ENCODE measurements around the gene OBP2A.

The OBP2A gene

GRCh38 chr9:135582966-135583687, 37.2 kb downstream of the OBP2A start:
- no peak for DNase-seq (ENCODE audit: low read depth, low spot score)
- Histone ChIP-seq H3K9me3 (ENCODE audit: low read depth, low read length) (no peaks in the 10 kb centered on the region), H3K27ac (no peak overlapping the region), H3K9ac (ENCODE audit: insufficient read length) (no peak overlapping the region), H3K4me3 (no peak overlapping the region), H3K36me3 (ENCODE audit: insufficient read depth, low read length) (no peaks in the 10 kb centered on the region)
- no peak for TF ChIP-seq EZH2 (IDR thresholded peaks at IDR 0.05)
- TF ChIP-seq FOXP2 (optimal IDR thresholded peaks at IDR 0.05; ENCODE audit: control extremely low read depth, extremely low read length, insufficient read depth) = no peak
- no peak for TF ChIP-seq POLR2AphosphoS5 (IDR thresholded peaks at IDR 0.05; ENCODE audit: borderline replicate concordance, low read depth, low read length)

- Histone ChIP-seq H3K9ac (ENCODE audit: insufficient read length) (no peak overlapping the region), H3K27ac (no peak overlapping the region), H3K36me3 (ENCODE audit: insufficient read depth, low read length) (no peaks in the 10 kb centered on the region), H3K4me3 (no peak overlapping the region), H3K9me3 (ENCODE audit: low read depth, low read length) (no peaks in the 10 kb centered on the region)
- DNase-seq (ENCODE audit: low read depth, low spot score) = no peak
- TF ChIP-seq FOXP2 (optimal IDR thresholded peaks at IDR 0.05; ENCODE audit: control extremely low read depth, extremely low read length, insufficient read depth) (no peak), EZH2 (IDR thresholded peaks at IDR 0.05) (no peak), POLR2AphosphoS5 (IDR thresholded peaks at IDR 0.05; ENCODE audit: borderline replicate concordance, low read depth, low read length) (no peak)
Observed at GRCh38 chr9:135583688-135584011, 37.7 kb downstream of the OBP2A start.

- no peak for TF ChIP-seq EZH2 (IDR thresholded peaks at IDR 0.05)
- no peak for TF ChIP-seq POLR2AphosphoS5 (IDR thresholded peaks at IDR 0.05; ENCODE audit: borderline replicate concordance, low read depth, low read length)
- no peak for TF ChIP-seq FOXP2 (optimal IDR thresholded peaks at IDR 0.05; ENCODE audit: control extremely low read depth, extremely low read length, insufficient read depth)
- Histone ChIP-seq H3K9me3 (ENCODE audit: low read depth, low read length) (no peaks in the 10 kb centered on the region), H3K9ac (ENCODE audit: insufficient read length) (no peak overlapping the region), H3K27ac (no peak overlapping the region), H3K36me3 (ENCODE audit: insufficient read depth, low read length) (no peaks in the 10 kb centered on the region), H3K4me3 (no peak overlapping the region)
- DNase-seq (ENCODE audit: low read depth, low spot score) = no peak
Observed at GRCh38 chr9:135584371-135584770, 38.4 kb downstream of the OBP2A start.

- TF ChIP-seq FOXP2 (optimal IDR thresholded peaks at IDR 0.05; ENCODE audit: control extremely low read depth, extremely low read length, insufficient read depth) (no peak), EZH2 (IDR thresholded peaks at IDR 0.05) (no peak), POLR2AphosphoS5 (IDR thresholded peaks at IDR 0.05; ENCODE audit: borderline replicate concordance, low read depth, low read length) (no peak)
- no peak for DNase-seq (ENCODE audit: low read depth, low spot score)
Observed at GRCh38 chr9:135584934-135585333, 39.0 kb downstream of the OBP2A start.

GRCh38 chr9:135586601-135587109, 40.7 kb downstream of the OBP2A start:
- H3K9me3 ChIP-seq (ENCODE audit: low read depth, low read length) = no peaks in the 10 kb centered on the region
- H3K27ac ChIP-seq = no peak overlapping the region
- H3K36me3 ChIP-seq (ENCODE audit: insufficient read depth, low read length) = no peaks in the 10 kb centered on the region
- H3K4me3 ChIP-seq = no peak overlapping the region
- H3K9ac ChIP-seq (ENCODE audit: insufficient read length) = no peak overlapping the region
- TF ChIP-seq POLR2AphosphoS5 (IDR thresholded peaks at IDR 0.05; ENCODE audit: borderline replicate concordance, low read depth, low read length) (no peak), EZH2 (IDR thresholded peaks at IDR 0.05) (no peak), FOXP2 (optimal IDR thresholded peaks at IDR 0.05; ENCODE audit: control extremely low read depth, extremely low read length, insufficient read depth) (no peak)
- no peak for DNase-seq (ENCODE audit: low read depth, low spot score)

More at GRCh38 chr9:135584934-135585333, 39.0 kb downstream of the OBP2A start:
- no peak overlapping the region for H3K9ac ChIP-seq (ENCODE audit: insufficient read length)
- no peaks in the 10 kb centered on the region for H3K36me3 ChIP-seq (ENCODE audit: insufficient read depth, low read length)
- H3K9me3 ChIP-seq (ENCODE audit: low read depth, low read length) = no peaks in the 10 kb centered on the region
- H3K27ac ChIP-seq = no peak overlapping the region
- no peak overlapping the region for H3K4me3 ChIP-seq

- TF ChIP-seq FOXP2 (optimal IDR thresholded peaks at IDR 0.05; ENCODE audit: control extremely low read depth, extremely low read length, insufficient read depth) = no peak
- no peak for TF ChIP-seq EZH2 (IDR thresholded peaks at IDR 0.05)
- no peak for TF ChIP-seq POLR2AphosphoS5 (IDR thresholded peaks at IDR 0.05; ENCODE audit: borderline replicate concordance, low read depth, low read length)
- Histone ChIP-seq H3K27ac (no peak overlapping the region), H3K36me3 (ENCODE audit: insufficient read depth, low read length) (no peaks in the 10 kb centered on the region), H3K9me3 (ENCODE audit: low read depth, low read length) (no peaks in the 10 kb centered on the region), H3K9ac (ENCODE audit: insufficient read length) (no peak overlapping the region), H3K4me3 (no peak overlapping the region)
- no peak for DNase-seq (ENCODE audit: low read depth, low spot score)
Observed at GRCh38 chr9:135587658-135588057, 41.7 kb downstream of the OBP2A start.

- Histone ChIP-seq H3K9me3 (ENCODE audit: low read depth, low read length) (no peaks in the 10 kb centered on the region), H3K36me3 (ENCODE audit: insufficient read depth, low read length) (no peaks in the 10 kb centered on the region), H3K4me3 (no peak overlapping the region), H3K27ac (no peak overlapping the region), H3K9ac (ENCODE audit: insufficient read length) (no peak overlapping the region)
- no peak for DNase-seq (ENCODE audit: low read depth, low spot score)
- TF ChIP-seq FOXP2 (optimal IDR thresholded peaks at IDR 0.05; ENCODE audit: control extremely low read depth, extremely low read length, insufficient read depth) (no peak), POLR2AphosphoS5 (IDR thresholded peaks at IDR 0.05; ENCODE audit: borderline replicate concordance, low read depth, low read length) (no peak), EZH2 (IDR thresholded peaks at IDR 0.05) (no peak)
Observed at GRCh38 chr9:135588371-135588770, 42.4 kb downstream of the OBP2A start.

- no peak for DNase-seq (ENCODE audit: low read depth, low spot score)
- Histone ChIP-seq H3K4me3 (no peak overlapping the region), H3K36me3 (ENCODE audit: insufficient read depth, low read length) (no peaks in the 10 kb centered on the region), H3K9me3 (ENCODE audit: low read depth, low read length) (no peaks in the 10 kb centered on the region), H3K27ac (no peak overlapping the region), H3K9ac (ENCODE audit: insufficient read length) (no peak overlapping the region)
- TF ChIP-seq EZH2 (IDR thresholded peaks at IDR 0.05) (no peak), POLR2AphosphoS5 (IDR thresholded peaks at IDR 0.05; ENCODE audit: borderline replicate concordance, low read depth, low read length) (no peak), FOXP2 (optimal IDR thresholded peaks at IDR 0.05; ENCODE audit: control extremely low read depth, extremely low read length, insufficient read depth) (no peak)
Observed at GRCh38 chr9:135588886-135589595, 43.1 kb downstream of the OBP2A start.

Measured in SK-N-MC (cell line).